DND-41 (cell line): ENCODE data around the gene GDAP2.

ENCODE experiments used
- ATAC-seq: fragments of 200-7000 bp; cut with Tn5 transposase; 3 replicates; pipeline ENCODE4 v1.9.1; 2021; ENCODE audit warnings: low read depth; ENCODE audit not compliant: insufficient read depth
- DNase-seq: peaks from one replicate; pipeline ENCODE4 v3.0.0-alpha.2; 2020
- H2AFZ ChIP-seq: 2 replicates; pipeline ENCODE4 v1.6.0; 2012; ENCODE audit warnings: low read depth, low read length
- H3K27ac ChIP-seq: 2 replicates; pipeline ENCODE4 v1.5.1; 2012; ENCODE audit warnings: low read length, inconsistent platforms
- H3K27me3 ChIP-seq: fragments of 200-600 bp; sonication (generic); 2 replicates; pipeline ENCODE4 v1.6.0; 2012; ENCODE audit warnings: low read length, mild to moderate bottlenecking, inconsistent platforms; ENCODE audit not compliant: insufficient read depth, poor library complexity
- H3K36me3 ChIP-seq: 2 replicates; pipeline ENCODE4 v1.5.1; 2012; ENCODE audit warnings: low read length, inconsistent platforms; ENCODE audit not compliant: insufficient read depth
- H3K4me1 ChIP-seq: 2 replicates; pipeline ENCODE4 v1.5.1; 2012; ENCODE audit warnings: mild to moderate bottlenecking, low read length; ENCODE audit not compliant: insufficient read depth
- H3K4me2 ChIP-seq: 2 replicates; pipeline ENCODE4 v1.6.0; 2012; ENCODE audit warnings: mild to moderate bottlenecking, moderate library complexity, low read length, inconsistent platforms; ENCODE audit not compliant: insufficient read depth
- H3K4me3 ChIP-seq, 2 experiments: fragments of 200-600 bp in 1 of 2; shearing (Covaris generic) in 1 of 2; 2 replicates each; pipeline ENCODE4 v1.5.1; 2012 to 2016; ENCODE audit warnings: inconsistent platforms in 2 of 2, low read length in 2 of 2, mild to moderate bottlenecking in 2 of 2, low read depth in 1 of 2, moderate library complexity in 1 of 2
- H3K79me2 ChIP-seq: 2 replicates; pipeline ENCODE4 v1.6.0; 2012; ENCODE audit warnings: low read length, inconsistent platforms; ENCODE audit not compliant: insufficient read depth
- H3K9ac ChIP-seq: 2 replicates; pipeline ENCODE4 v1.6.0; 2012; ENCODE audit warnings: low read depth, mild to moderate bottlenecking, inconsistent platforms, low read length, moderate library complexity
- H3K9me3 ChIP-seq: 2 replicates; pipeline ENCODE4 v1.5.1; 2012; ENCODE audit warnings: low read length, moderate library complexity, mild to moderate bottlenecking, inconsistent platforms; ENCODE audit not compliant: insufficient read depth, severe bottlenecking
- H4K20me1 ChIP-seq: 2 replicates; pipeline ENCODE4 v1.6.0; 2012; ENCODE audit warnings: low read length; ENCODE audit not compliant: insufficient read depth
- CTCF ChIP-seq: IDR thresholded peaks from 2 replicates; pipeline ENCODE4 v1.5.1; 2012; ENCODE audit warnings: borderline replicate concordance, low read length, moderate library complexity, mild to moderate bottlenecking; ENCODE audit not compliant: poor library complexity, severe bottlenecking; ENCODE audit errors: extremely low read depth
- EZH2 ChIP-seq: IDR thresholded peaks from 3 replicates; pipeline ENCODE4 v1.6.1; 2012; ENCODE audit warnings: borderline replicate concordance, low read depth, mild to moderate bottlenecking, moderate library complexity, low read length, inconsistent platforms; ENCODE audit not compliant: severe bottlenecking

The GDAP2 gene

GRCh38 chr1:117820096-117820495, 109.3 kb downstream of the GDAP2 start:
- no peaks in the 10 kb centered on the region for H3K79me2 ChIP-seq
- no peaks in the 10 kb centered on the region for H4K20me1 ChIP-seq
- no peak for DNase-seq
- peaks cover 13% of the 10 kb centered on the region for H3K9me3 ChIP-seq
- H3K4me2 ChIP-seq = no peak overlapping the region
- ATAC-seq = no peak
- H3K36me3 ChIP-seq = no peaks in the 10 kb centered on the region
- TF ChIP-seq EZH2 (no peak), CTCF (no peak)
- H2AFZ ChIP-seq = no peak overlapping the region
- H3K4me3 ChIP-seq = no peak overlapping the region
- H3K9ac ChIP-seq = no peak overlapping the region
- no peaks in the 10 kb centered on the region for H3K4me1 ChIP-seq
- H3K27ac ChIP-seq = no peak overlapping the region
- H3K27me3 ChIP-seq = no peaks in the 10 kb centered on the region

- Histone ChIP-seq H3K79me2 (no peaks in the 10 kb centered on the region), H3K4me3 (no peak overlapping the region), H2AFZ (no peak overlapping the region), H4K20me1 (no peaks in the 10 kb centered on the region), H3K4me2 (no peak overlapping the region), H3K36me3 (no peaks in the 10 kb centered on the region), H3K27me3 (no peaks in the 10 kb centered on the region), H3K9ac (no peak overlapping the region), H3K9me3 (peaks cover 13% of the 10 kb centered on the region), H3K4me1 (no peaks in the 10 kb centered on the region), H3K27ac (no peak overlapping the region)
- no peak for DNase-seq
- ATAC-seq = no peak
- TF ChIP-seq CTCF (no peak), EZH2 (no peak)
Observed at GRCh38 chr1:117819301-117819700, 110.1 kb downstream of the GDAP2 start.

GRCh38 chr1:117818456-117818855, 111.0 kb downstream of the GDAP2 start:
- no peak for ATAC-seq
- Histone ChIP-seq H3K9ac (no peak overlapping the region), H4K20me1 (no peaks in the 10 kb centered on the region), H3K4me1 (no peaks in the 10 kb centered on the region), H2AFZ (no peak overlapping the region), H3K4me3 (no peak overlapping the region), H3K36me3 (no peaks in the 10 kb centered on the region), H3K4me2 (no peak overlapping the region), H3K27ac (no peak overlapping the region), H3K9me3 (peaks cover 13% of the 10 kb centered on the region), H3K79me2 (no peaks in the 10 kb centered on the region), H3K27me3 (no peaks in the 10 kb centered on the region)
- DNase-seq = no peak
- TF ChIP-seq CTCF (no peak), EZH2 (no peak)

GRCh38 chr1:117817629-117818028, 111.8 kb downstream of the GDAP2 start:
- no peak overlapping the region for H3K4me3 ChIP-seq
- H3K9me3 ChIP-seq = peaks cover 13% of the 10 kb centered on the region
- no peak overlapping the region for H3K9ac ChIP-seq
- DNase-seq = no peak
- no peak overlapping the region for H2AFZ ChIP-seq
- no peaks in the 10 kb centered on the region for H3K79me2 ChIP-seq
- H3K4me1 ChIP-seq = no peaks in the 10 kb centered on the region
- H3K36me3 ChIP-seq = no peaks in the 10 kb centered on the region
- H3K27ac ChIP-seq = no peak overlapping the region
- ATAC-seq = no peak
- H4K20me1 ChIP-seq = no peaks in the 10 kb centered on the region
- H3K4me2 ChIP-seq = no peak overlapping the region
- TF ChIP-seq EZH2 (no peak), CTCF (no peak)
- no peaks in the 10 kb centered on the region for H3K27me3 ChIP-seq
